ENCODE measurements around the gene HIPK2.

HIPK2 gene

DNA sequence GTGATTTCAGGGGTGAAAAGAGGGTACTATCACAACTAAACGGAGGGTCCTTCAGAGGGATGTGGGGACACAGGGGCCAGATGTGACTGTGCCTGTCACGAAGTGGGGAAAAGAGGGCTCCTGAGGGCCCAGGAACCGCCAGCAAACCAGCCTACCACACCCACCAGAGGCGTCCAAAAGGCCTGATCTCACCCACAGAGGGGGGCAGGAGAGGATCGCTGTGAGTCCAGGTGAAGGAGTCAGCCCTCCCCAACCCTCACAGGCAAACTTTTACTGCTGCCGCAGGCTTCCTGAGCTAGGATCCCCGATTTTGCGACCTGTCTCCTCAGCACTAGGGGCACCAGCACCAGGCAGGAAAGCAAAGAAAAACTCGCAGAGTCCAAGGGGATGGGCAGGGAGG is 64.7 kb downstream of the HIPK2 start:
- DNase-seq, result no peak

DNA sequence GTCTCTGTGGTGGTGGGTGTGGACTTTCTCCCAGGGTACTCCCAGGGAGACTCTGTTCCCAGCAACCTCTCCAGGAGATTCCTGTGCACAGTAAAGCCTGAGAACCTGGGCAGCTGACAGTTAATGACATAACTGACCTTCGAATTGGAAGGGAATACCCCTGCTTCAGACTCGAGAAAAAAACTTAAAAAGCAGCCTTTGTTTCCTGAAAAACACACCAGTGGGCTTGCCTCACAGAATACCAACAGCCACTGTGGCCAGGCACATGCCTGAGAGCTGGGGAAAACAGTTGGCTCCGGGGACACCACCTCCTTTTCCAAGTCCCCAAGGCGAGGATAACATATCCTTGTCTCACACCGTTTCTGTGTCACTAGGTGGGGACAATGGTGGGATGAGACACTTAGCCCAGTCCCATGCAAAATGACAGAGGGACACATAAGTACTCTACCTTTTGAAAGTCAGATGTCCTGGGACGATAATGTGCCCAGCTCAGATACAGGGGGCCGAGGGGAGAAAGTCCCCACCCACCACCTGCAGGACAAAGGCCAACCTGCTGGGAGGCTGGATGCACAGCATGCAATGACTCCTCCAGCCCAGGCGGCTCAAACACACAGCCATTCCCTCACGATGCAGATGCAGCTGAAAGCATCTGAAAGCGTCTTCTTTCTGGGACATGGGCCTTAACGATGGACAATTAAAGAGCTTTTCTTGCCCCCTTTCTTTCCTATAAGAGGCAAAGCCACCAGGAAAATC is 65.6 kb downstream of the HIPK2 start:
- no peak for DNase-seq

GRCh38 chr7:139710036-139710435 is 67.8 kb downstream of the HIPK2 start:
- no peak for DNase-seq

DNA sequence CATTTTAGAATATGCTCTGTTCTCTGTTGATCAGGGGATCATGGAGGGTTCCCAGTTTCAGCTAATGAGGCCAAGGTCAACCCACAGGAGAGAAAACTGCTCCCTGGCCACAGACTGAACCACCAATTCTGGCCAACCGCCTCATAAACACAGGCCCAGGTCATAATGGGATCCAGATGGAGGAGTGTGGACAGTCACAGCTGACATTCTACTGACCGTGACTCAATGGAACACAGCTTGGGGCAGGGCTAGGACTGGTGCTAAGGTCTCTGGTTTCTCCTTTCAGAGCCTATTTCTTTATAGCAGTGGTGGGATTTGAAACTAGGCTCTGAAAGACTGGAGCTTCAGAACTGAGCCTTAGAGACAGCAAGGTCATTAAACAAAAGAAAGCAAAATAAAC is 68.3 kb downstream of the HIPK2 start:
- DNase-seq, result no peak

DNA sequence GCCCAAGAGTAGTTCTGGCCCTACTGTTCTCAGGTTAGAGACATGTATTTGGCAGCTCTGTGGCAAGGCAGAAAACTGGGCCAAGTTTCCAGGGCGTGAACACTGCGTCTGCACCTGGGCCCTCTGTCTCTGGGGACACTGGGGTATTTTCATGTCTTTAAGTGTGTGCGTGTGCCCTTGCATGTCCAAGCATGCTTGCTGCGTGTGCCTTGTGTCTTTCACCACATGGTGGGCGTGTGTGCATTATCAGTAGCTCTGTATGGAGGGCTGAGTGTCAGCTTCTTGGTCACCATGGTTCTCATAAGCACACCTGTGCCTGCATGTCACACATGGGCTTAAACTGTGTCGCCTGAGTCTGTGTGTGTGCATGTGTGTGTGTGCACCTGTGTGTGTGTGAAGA is 69.3 kb downstream of the HIPK2 start:
- no peak for DNase-seq

DNA sequence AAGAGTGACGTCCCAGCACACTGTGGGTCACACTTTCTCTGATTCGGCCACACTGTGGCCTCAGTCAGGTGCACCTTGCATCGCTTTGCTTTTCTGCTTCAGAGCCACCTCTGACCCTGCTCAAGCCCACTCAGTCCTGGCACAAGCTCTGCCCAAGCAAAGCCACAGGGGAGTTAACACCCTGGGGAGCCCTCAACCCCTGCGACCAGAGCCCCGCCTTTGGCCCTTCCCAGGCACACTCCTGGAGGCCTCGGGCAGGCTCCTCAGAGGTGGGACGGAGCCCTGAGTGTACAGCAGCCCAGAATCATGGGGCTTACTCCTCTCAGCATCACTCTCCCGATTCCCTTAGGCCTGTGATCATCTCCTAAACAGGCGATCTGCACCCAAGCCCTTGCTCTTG is 71.0 kb downstream of the HIPK2 start:
- DNase-seq, result no peak

DNA sequence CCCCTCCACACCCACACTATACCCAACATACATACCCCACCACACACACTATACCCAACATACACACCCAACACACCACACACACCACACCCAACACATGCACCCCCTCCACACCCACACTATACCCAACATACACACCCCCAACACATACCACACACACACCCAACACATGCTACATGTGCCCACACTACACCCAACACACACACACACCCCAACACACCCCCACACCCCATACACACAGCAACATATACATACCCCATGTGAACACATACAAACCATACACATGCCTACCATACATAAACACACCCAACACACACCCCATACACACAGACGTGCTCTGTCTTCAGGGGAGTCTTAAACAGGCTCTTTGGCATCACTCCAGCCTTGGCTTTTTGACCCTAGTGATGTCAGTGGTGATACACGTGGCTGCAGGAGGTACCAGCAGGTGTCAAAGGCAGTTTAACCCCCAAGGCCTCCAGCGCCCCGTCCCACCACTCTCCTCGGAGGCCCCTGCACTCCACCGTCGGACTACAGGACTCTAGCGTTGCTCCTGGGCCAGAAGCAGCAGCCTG is 73.4 kb downstream of the HIPK2 start:
- no peak for DNase-seq

DNA sequence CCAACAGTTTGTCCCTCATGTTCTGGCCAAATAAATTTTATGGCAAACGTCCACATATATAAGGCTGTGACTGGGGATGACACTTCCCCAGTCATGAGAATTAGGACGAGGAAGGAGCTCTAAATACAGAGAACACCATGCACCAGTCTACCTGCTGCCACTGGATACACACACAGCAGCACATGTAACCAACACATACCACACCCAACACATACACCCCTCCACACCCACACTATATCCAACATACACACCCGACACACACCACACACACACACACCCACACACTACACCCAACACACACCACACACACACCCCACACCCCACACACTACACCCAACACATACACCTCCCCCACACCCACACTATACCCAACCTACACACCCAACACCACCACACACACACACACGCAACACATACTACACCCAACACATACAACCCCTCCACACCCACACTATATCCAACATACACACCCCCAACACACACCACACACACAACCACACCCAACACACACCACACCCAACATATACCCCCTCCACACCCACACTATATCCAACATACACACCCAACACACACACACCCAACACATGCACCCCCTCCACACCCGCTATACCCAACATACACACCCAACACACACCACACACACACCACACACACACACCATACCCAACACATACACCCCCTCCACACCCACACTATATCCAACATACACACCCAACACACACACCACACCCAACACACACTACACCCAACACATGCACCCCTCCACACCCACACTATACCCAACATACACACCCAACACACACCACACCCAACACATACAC is 74.1 kb downstream of the HIPK2 start:
- no peak for DNase-seq

GRCh38 chr7:139702811-139703486 is 74.8 kb downstream of the HIPK2 start:
- DNase-seq, result no peak

DNA sequence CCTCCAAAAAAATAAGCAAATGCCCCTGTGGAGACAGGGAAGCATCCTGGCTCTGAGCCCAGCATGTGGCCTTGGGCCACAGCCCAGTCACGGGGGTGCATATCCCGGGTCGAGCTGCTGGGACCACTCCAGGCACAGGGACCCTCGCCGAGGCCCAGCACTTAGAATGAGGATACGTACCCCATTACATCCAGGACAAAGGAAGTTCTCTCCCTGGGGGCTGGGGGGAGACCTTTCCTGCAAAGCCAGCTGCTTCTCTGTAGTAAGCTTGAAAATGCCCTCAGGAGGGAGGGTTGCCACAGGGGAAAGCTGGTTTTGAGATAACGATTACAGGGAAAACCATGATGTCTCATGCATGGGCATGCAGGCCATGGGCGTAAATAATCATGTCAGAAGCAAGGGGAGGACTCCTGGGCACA is 75.5 kb downstream of the HIPK2 start:
- no peak for DNase-seq

DNA sequence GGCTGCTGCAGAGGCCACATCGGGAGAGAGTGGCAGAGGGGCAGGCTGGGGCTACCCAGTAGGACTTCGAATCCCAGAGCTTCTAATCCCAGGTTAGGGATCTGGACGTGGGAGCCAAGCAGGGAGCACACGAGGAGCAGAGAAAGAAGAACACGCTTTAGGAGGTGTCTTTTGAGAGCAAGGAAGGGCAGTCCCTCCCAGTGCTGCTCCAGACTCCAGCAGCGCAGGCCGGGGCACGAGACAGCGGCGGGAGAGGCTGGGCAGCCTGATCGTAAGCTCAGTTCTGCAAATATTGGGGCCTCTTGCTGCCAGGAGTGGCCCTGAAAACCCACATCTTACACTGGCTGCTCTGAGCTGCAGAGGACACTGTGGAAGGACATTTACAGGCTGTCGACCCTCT is 75.9 kb downstream of the HIPK2 start:
- no peak for DNase-seq

DNA sequence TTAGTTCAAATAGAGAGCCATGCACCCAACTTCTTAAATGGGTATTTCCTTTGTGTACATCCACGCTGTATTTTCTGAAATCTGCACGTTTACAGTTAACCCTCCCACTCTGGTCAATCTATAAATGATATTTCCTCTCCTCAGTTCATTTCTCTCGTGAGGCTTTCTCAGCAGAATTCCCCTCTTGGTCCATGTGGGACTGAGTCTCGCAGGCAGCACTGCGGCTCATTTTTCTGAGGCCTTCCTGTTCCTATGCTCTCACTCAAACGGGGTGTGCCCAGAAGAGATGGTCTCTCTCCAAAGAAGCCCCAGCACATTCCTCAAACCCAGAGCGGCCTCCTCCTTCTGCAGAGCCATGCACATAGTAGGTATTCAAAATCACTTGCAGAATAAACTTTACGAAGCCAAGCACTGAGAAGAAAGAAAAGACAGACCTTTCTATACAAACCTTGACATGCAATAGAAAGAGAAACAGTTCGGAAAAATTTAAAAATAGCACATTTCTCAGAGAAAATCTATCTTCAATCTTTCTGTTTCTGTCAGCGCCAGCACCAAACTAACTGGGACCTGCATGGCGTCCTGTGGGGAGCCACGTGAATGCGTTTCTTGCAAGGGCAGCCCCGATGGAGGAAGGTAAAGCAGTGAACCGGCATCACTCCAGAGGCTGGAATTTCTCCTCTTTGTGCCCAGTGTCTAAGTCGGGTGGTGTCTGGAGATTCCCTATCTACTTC is 77.1 kb downstream of the HIPK2 start:
- DNase-seq, result no peak

- DNase-seq, result no peak
These were observed 77.9 kb downstream of the HIPK2 start for GRCh38 chr7:139699640-139700504.

- DNase-seq, result no peak
These were observed 79.0 kb downstream of the HIPK2 start for GRCh38 chr7:139698844-139699243.

DNA sequence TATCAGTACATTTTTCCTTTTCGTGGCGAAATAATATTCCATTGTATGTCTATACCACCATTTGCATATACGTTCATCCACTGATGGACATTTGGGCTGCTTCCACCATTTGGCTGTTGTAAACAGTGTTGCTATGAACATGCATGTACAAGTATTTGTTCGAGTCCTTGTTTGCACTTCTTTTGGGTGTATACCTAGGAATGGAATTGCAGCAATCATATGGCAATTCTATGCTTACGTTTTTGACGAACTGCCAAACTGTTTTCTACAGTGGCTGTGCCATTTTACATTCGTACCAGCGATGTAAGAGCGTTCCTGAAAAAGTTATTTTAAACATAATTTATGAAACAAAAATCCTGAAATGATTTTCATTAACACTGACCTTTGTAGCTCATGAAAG is 79.5 kb downstream of the HIPK2 start:
- no peak for DNase-seq

DNA sequence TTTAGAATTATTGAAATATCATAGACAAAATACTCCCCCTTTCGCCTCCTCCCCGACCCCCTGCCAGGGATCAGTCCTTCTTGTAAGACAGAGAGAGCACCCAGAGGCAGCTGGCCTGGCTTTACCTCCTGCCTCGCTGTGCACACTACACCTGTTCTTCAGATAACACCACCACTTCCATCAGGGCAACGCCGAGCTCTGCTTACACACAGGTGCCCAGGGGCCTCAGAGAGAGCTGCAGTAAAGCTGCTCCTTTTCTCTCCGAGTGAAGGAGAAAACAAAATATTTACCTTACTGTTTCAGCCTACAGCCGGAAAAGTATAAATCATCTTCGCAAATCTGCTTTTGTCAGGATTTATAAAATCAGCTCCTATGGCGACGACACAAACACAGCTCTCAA is 80.7 kb downstream of the HIPK2 start:
- DNase-seq, result no peak

DNA sequence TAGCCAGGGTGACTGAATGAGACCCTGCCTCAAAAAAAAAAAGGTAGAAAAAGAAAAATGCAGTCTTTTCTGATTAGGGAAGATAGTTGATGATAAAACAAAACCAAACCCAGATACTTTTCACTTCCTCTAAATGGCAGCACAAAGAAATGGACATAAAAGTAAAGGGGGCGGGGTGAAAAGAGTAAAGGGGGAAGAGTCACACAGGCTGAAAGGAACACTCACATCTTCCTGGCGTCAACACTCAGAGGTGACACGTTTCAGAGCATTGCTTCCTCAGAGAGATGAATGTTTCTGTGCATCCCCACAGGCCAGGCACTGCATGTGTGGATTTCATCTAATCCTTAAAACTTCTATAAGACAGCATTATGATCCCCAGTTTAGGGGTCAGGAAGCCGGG is 81.2 kb downstream of the HIPK2 start:
- DNase-seq, result no peak

DNA sequence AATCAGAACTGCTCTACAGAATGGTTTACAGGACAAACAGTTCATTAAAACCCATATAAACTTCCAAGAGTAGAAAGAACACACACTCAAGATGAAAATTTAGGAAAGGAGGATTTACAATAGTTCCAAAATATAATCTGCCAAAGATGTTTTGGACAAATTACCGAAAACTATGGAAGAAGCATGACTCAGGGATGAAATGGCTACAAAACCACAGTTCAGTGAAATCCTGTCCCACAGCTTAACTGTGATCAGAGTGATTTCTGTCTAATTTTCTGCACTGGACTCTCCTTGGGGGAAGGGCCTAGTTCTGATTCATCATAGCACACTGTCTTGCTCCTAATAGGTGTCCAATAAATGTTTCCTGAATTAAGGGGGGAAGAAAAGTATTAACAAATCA is 82.2 kb downstream of the HIPK2 start:
- DNase-seq, result no peak

- DNase-seq, result no peak
These were observed 82.7 kb downstream of the HIPK2 start for GRCh38 chr7:139695051-139695450.

- DNase-seq, result no peak
These were observed 83.5 kb downstream of the HIPK2 start for GRCh38 chr7:139694389-139694676.

GRCh38 chr7:139693651-139694388 is 84.0 kb downstream of the HIPK2 start:
- DNase-seq, result no peak

All from GDM1 (cell line).